MM.1S (cell line): ENCODE results near the gene FAM20A.

Experiments used
- EZH2phosphoT487 ChIP-seq: fragments of 300-600 bp; sonication (generic); IDR thresholded peaks from 2 replicates; pipeline ENCODE4 v1.6.1; 2018; ENCODE audit warnings: antibody characterized with exemption, low read length
- TF ChIP-seq, protein P1 (sequence below): fragments of 300-600 bp; sonication (generic); IDR thresholded peaks from 2 replicates; pipeline ENCODE4 v1.5.1; 2016; ENCODE audit warnings: antibody characterized with exemption, low read length, mixed read lengths

DNA sequence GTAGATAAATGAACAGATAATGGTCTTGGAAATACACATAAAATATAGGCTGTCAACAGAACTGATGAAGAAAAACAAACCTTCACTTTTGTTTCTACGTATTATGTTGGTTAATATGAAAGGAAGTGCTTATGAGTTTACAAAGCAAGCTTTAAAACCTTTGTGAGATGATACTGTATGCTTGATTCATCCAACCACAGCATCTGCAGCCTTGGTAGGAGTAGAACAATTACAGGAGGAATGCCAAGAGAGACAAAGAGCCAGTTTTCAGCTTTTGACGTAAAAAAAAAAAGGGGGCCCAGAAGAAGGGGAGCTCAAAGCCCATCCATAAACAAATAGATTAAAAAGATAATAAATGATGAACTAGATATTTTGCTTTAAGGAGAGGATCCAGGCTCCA lies 13.3 kb downstream of the FAM20A start:
- TF ChIP-seq, protein P1, sequence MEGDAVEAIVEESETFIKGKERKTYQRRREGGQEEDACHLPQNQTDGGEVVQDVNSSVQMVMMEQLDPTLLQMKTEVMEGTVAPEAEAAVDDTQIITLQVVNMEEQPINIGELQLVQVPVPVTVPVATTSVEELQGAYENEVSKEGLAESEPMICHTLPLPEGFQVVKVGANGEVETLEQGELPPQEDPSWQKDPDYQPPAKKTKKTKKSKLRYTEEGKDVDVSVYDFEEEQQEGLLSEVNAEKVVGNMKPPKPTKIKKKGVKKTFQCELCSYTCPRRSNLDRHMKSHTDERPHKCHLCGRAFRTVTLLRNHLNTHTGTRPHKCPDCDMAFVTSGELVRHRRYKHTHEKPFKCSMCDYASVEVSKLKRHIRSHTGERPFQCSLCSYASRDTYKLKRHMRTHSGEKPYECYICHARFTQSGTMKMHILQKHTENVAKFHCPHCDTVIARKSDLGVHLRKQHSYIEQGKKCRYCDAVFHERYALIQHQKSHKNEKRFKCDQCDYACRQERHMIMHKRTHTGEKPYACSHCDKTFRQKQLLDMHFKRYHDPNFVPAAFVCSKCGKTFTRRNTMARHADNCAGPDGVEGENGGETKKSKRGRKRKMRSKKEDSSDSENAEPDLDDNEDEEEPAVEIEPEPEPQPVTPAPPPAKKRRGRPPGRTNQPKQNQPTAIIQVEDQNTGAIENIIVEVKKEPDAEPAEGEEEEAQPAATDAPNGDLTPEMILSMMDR, result no peak
- no peak for TF ChIP-seq EZH2phosphoT487
